K562 (cell line): ENCODE results near the gene TANK. TPM values are rescaled to one million over a fixed set of nuclear protein-coding genes. Genes with fewer than 3 reads are reported as not detected.

Source experiments
- ATAC-seq: fragments of 200-7000 bp; cut with Tn5 transposase; 3 replicates; pipeline ENCODE4 v1.9.1; 2020; ENCODE audit warnings: moderate library complexity
- BruUV-seq: library from RNA; stranded (reverse); fragments of 400-500 nt; replicated peaks from 2 replicates; lab custom pipeline; 2021; lab: Mats Ljungman, UMichigan
- CTCF ChIA-PET: fragments of 300-600 bp; formaldehyde crosslinking; extraction: SDS; loops from one replicate; lab custom pipeline; 2021; ENCODE audit warnings: low intra/inter-chr PET ratio; lab: Yijun Ruan, JAX
- POLR2A ChIA-PET: fragments of 300-600, 350-650 bp; sonication (Branson Sonifier 250); formaldehyde crosslinking; extraction: SDS; loops from one replicate; lab custom pipeline; 2021; ENCODE audit warnings: antibody characterized with exemption, inconsistent platforms; lab: Yijun Ruan, JAX
- DNase-seq, 4 experiments: peaks; one replicate each; pipeline versions ENCODE4 v3.0.0 to v3.0.0-alpha.2; 2011 to 2018; ENCODE audit warnings: low spot score in 3 of 4, mixed read lengths in 3 of 4; ENCODE audit errors: extremely low read depth in 1 of 4
- FAIRE-seq: peaks from 2 replicates; lab custom pipeline; 2011; peaks lifted over from hg19 to GRCh38; lab: Jason Lieb, UNC
- H2AFZ ChIP-seq: 2 replicates; pipeline ENCODE4 v1.6.0; 2011; ENCODE audit warnings: low read depth, low read length, control low read depth, inconsistent platforms
- H3K27ac ChIP-seq: fragments of 200-600 bp; 3 replicates; pipeline ENCODE4 v1.8.0; 2011; ENCODE audit warnings: low read depth, mild to moderate bottlenecking, control low read depth, inconsistent platforms, low read length, moderate library complexity, mixed read lengths; ENCODE audit errors: extremely low read depth
- H3K27me3 ChIP-seq, 2 experiments: fragments of 300-600 bp in 1 of 2; 2 replicates in 1 of 2; 3 replicates in 1 of 2; pipeline versions ENCODE4 v1.6.0 to v1.8.0; 2011; ENCODE audit warnings: inconsistent platforms in 2 of 2, low read length in 2 of 2, mild to moderate bottlenecking in 1 of 2, mixed read lengths in 1 of 2, moderate library complexity in 1 of 2; ENCODE audit not compliant: control insufficient read depth in 2 of 2, insufficient read depth in 2 of 2
- H3K36me3 ChIP-seq: fragments of 300-600 bp; 3 replicates; pipeline ENCODE4 v1.8.0; 2011; ENCODE audit warnings: mild to moderate bottlenecking, low read length, inconsistent platforms; ENCODE audit not compliant: control insufficient read depth, insufficient read depth
- H3K4me1 ChIP-seq, 2 experiments: fragments of 200-600 bp in 1 of 2; replicated peaks in 1 of 2; 2 replicates in 1 of 2; 3 replicates in 1 of 2; pipeline versions ENCODE4 v1.5.1 to v1.8.0; 2011; ENCODE audit warnings: inconsistent platforms in 2 of 2, low read length in 2 of 2, mild to moderate bottlenecking in 1 of 2, mixed read lengths in 1 of 2, moderate library complexity in 1 of 2; ENCODE audit not compliant: control insufficient read depth in 2 of 2, insufficient read depth in 2 of 2
- H3K4me2 ChIP-seq: 2 replicates; pipeline ENCODE4 v1.6.1; 2011; ENCODE audit warnings: low read length, control low read depth, inconsistent platforms, mixed read lengths; ENCODE audit not compliant: insufficient read depth
- H3K4me3 ChIP-seq: fragments of 200-600 bp; sonication (generic), shearing (Covaris generic); 2 replicates; pipeline ENCODE4 v1.5.1; 2016; ENCODE audit warnings: control low read depth, inconsistent platforms
- H3K79me2 ChIP-seq: fragments of 200-600 bp; 3 replicates; pipeline ENCODE4 v1.8.0; 2011; ENCODE audit warnings: low read length, inconsistent platforms; ENCODE audit not compliant: control insufficient read depth, insufficient read depth
- H3K9ac ChIP-seq, 2 experiments: 2 replicates each; pipeline versions ENCODE4 v1.6.0 to v1.6.1; 2011; ENCODE audit warnings: low read depth in 2 of 2, low read length in 2 of 2, control low read depth in 1 of 2, inconsistent platforms in 1 of 2, mild to moderate bottlenecking in 1 of 2, mixed read lengths in 1 of 2; ENCODE audit not compliant: insufficient read depth in 1 of 2
- H3K9me1 ChIP-seq: one replicate; pipeline ENCODE4 v1.6.0; 2011; ENCODE audit warnings: inconsistent platforms, mild to moderate bottlenecking, low read length, moderate library complexity; ENCODE audit not compliant: control insufficient read depth, insufficient read depth
- H3K9me3 ChIP-seq: replicated peaks from 2 replicates; pipeline ENCODE4 v1.5.1; 2011; ENCODE audit warnings: low read depth, low read length, inconsistent platforms; ENCODE audit not compliant: control insufficient read depth, insufficient read depth
- H4K20me1 ChIP-seq: replicated peaks from 2 replicates; pipeline ENCODE4 v1.6.1; 2011; ENCODE audit warnings: low read length, inconsistent platforms, mixed read lengths; ENCODE audit not compliant: control insufficient read depth, insufficient read depth
- ARID2 ChIP-seq: fragments of 450-650 bp; IDR thresholded peaks from 2 replicates; pipeline ENCODE4 v1.6.1; 2017; ENCODE audit warnings: antibody characterized with exemption, mild to moderate bottlenecking
- ATF3 ChIP-seq, 2 experiments: fragments of 450-650 bp in 1 of 2; sonication (generic) in 1 of 2; formaldehyde crosslinking in 1 of 2; IDR thresholded peaks in 1 of 2; conservative IDR thresholded peaks in 1 of 2; 2 replicates each; pipeline versions ENCODE4 v1.6.1 to v1.8.1; 2016 to 2023; ENCODE audit warnings: mild to moderate bottlenecking in 2 of 2, moderate library complexity in 2 of 2, inconsistent platforms in 1 of 2, missing genetic modification reagents in 1 of 2
- CBX3 ChIP-seq, 2 experiments: IDR thresholded peaks; 1 replicate in 1 of 2; 2 replicates in 1 of 2; pipeline ENCODE4 v1.6.1; 2012; ENCODE audit warnings: inconsistent platforms in 2 of 2, low read length in 2 of 2, borderline replicate concordance in 1 of 2, control low read depth in 1 of 2
- ETV6 ChIP-seq, 3 experiments: fragments of 150-350 bp in 1 of 3; sonication (generic) in 1 of 3; formaldehyde crosslinking in 1 of 3; IDR thresholded peaks; 2 replicates each; pipeline versions ENCODE4 v1.6.1 to v1.8.0; 2014 to 2022; ENCODE audit warnings: borderline replicate concordance in 2 of 3, low read depth in 2 of 3, antibody characterized with exemption in 1 of 3, low read length in 1 of 3, mild to moderate bottlenecking in 1 of 3, missing genetic modification reagents in 1 of 3
- LARP7 ChIP-seq: fragments of 450-650 bp; IDR thresholded peaks from 2 replicates; pipeline ENCODE4 v1.6.1; 2016
- MYC ChIP-seq, 2 experiments: fragments of 250-450 bp in 1 of 2; sonication (Bioruptor Pico) in 1 of 2; IDR thresholded peaks; 2 replicates each; pipeline versions ENCODE4 v1.5.1 to v1.6.1; 2012 to 2021; ENCODE audit warnings: low read depth in 2 of 2, borderline replicate concordance in 1 of 2, improper control_type of control experiment in 1 of 2, low read length in 1 of 2, mild to moderate bottlenecking in 1 of 2, moderate library complexity in 1 of 2
- NR2C2 ChIP-seq, 2 experiments: fragments of 200-800 bp in 1 of 2; sonication (Bioruptor generic) in 1 of 2; sonication (generic) in 1 of 2; formaldehyde crosslinking in 1 of 2; IDR thresholded peaks; 2 replicates each; pipeline versions ENCODE4 v1.6.1 to v1.8.0; 2016 to 2022; ENCODE audit warnings: mild to moderate bottlenecking in 1 of 2, missing compliant biosample characterization in 1 of 2, missing genetic modification characterization in 1 of 2, missing genetic modification reagents in 1 of 2
- SIRT6 ChIP-seq: IDR thresholded peaks from one replicate; pipeline ENCODE4 v1.6.1; 2012; ENCODE audit warnings: low read depth, mild to moderate bottlenecking, control low read depth, inconsistent platforms, low read length, moderate library complexity
- SMAD4 ChIP-seq: fragments of 250-450 bp; sonication (Bioruptor Pico); conservative IDR thresholded peaks from 2 replicates; pipeline ENCODE4 v1.8.0; 2021; ENCODE audit warnings: inconsistent platforms, mild to moderate bottlenecking, moderate library complexity
- TBP ChIP-seq: optimal IDR thresholded peaks from 2 replicates; pipeline ENCODE3; 2011; ENCODE audit warnings: low read depth, low read length, improper control_type of control experiment
- TFE3 ChIP-seq: fragments of 450-650 bp; formaldehyde crosslinking; IDR thresholded peaks from 2 replicates; pipeline ENCODE4 v1.4.0; 2020; ENCODE audit warnings: mild to moderate bottlenecking, mixed read lengths
- TOE1 ChIP-seq, 2 experiments: fragments of 450-650 bp in 1 of 2; sonication (generic) in 1 of 2; formaldehyde crosslinking in 1 of 2; IDR thresholded peaks; 2 replicates each; pipeline versions ENCODE4 v1.7.1 to v1.8.0; 2016 to 2022; ENCODE audit warnings: borderline replicate concordance in 2 of 2, mild to moderate bottlenecking in 2 of 2, antibody characterized with exemption in 1 of 2, inconsistent platforms in 1 of 2, low read depth in 1 of 2, missing genetic modification reagents in 1 of 2, moderate library complexity in 1 of 2
- ZNF134 ChIP-seq: fragments of 250-450 bp; sonication (Bioruptor Pico); conservative IDR thresholded peaks from 2 replicates; pipeline ENCODE4 v1.4.0; 2020
- ZNF586 ChIP-seq: fragments of 450-650 bp; formaldehyde crosslinking; conservative IDR thresholded peaks from 2 replicates; pipeline ENCODE4 v1.4.0; 2020; ENCODE audit warnings: mild to moderate bottlenecking, moderate library complexity
- ZNF655 ChIP-seq: fragments of 250-450 bp; sonication (Bioruptor Pico); IDR thresholded peaks from 2 replicates; pipeline ENCODE4 v1.5.0; 2021
- WGBS: fragments of 100-300 bp; shearing (Covaris generic); methylation state at CpG from one replicate; pipeline ENCODE4 v1.1.6; 2016; ENCODE audit warnings: low coverage, mixed read lengths; ENCODE audit not compliant: insufficient coverage; ENCODE audit errors: missing lambda C conversion rate; 5-methylcytosine and 5-hydroxymethylcytosine counted together
- in situ Hi-C: fragments of 300-500 bp; cut with MboI; formaldehyde crosslinking; loops from 4 replicates; pipeline ENCODE4 v1.15.0; 2018; ENCODE audit warnings: inconsistent platforms, mixed read lengths
- intact Hi-C: fragments of 100-400 bp; cut with micrococcal nuclease; formaldehyde crosslinking; loops from 2 replicates; pipeline ENCODE4 v1.14.2; 2022
- polyA plus RNA-seq, 8 experiments: library from polyadenylated mRNA; depleted of rRNA in 4 of 8; stranded (reverse) in 5 of 8; unstranded in 3 of 8; fragments of >200 nt; fragmentation: Nextera tagmentation in 2 of 8; fragmentation: Illumina TruSeq in 1 of 8; extraction: Ambion mirVana in 2 of 8; extraction: Trizol in 1 of 8; gene quantifications; 2 replicates each; pipeline versions ENCODE4 v1.2.1 to v1.2.3, GENCODE V29; 2011 to 2014; ENCODE audit warnings: inconsistent platforms in 1 of 8, missing spikeins in 1 of 8
- total RNA-seq, 7 experiments: library from RNA; depleted of rRNA in 6 of 7; stranded (reverse); fragments of >200 nt in 6 of 7; fragmentation: Illumina TruSeq in 2 of 7; extraction: Trizol in 2 of 7; gene quantifications; 2 replicates each; pipeline versions ENCODE4 v1.2.1 to v1.2.3, GENCODE V29; 2011 to 2021; ENCODE audit warnings: low replicate concordance in 1 of 7

The TANK gene
- total and polyA plus RNA-seq, 9 of the 15 experiments (the other 6 are each of a cell fraction or from before 2014, with no cell fraction given): 43.0 to 91.5 (median 54.4) TPM

GRCh38 chr2:161173541-161174194 is 13.4 kb downstream of the TANK start:
- 44% methylated on average over 2 of the region's 2 CpGs for WGBS
- in situ Hi-C loops: no loop called here
- CTCF ChIA-PET: no interaction called here
- TF ChIP-seq MYC (IDR thresholded peaks at IDR 0.05; ENCODE audit: low read depth, low read length) (0 out of 2 replicates have a peak, but pooled peaks have one; percentile 7), MYC (CRISPR knock-in tag; IDR thresholded peaks at IDR 0.05; ENCODE audit: borderline replicate concordance, low read depth) (no peak), ZNF586 (CRISPR knock-in tag) (no peak), ETV6 (IDR thresholded peaks at IDR 0.05; ENCODE audit: borderline replicate concordance in 1 of 2, low read depth in 2 of 2, low read length in 1 of 2) (0 out of 4 replicates have a peak, but pooled peaks of 1 of the 2 experiments have one; percentile 12), ETV6 (CRISPR knock-in tag; IDR thresholded peaks at IDR 0.05; ENCODE audit: borderline replicate concordance) (no peak), SMAD4 (no peak), ZNF134 (no peak), SIRT6 (no peak), TFE3 (CRISPR knock-in tag) (peak; percentile 93), TOE1 (IDR thresholded peaks at IDR 0.05; ENCODE audit: borderline replicate concordance) (peak; percentile 51; the same call in 1 of the 2 replicates), TOE1 (CRISPR knock-in tag; IDR thresholded peaks at IDR 0.05; ENCODE audit: borderline replicate concordance, low read depth) (no peak), ZNF655 (CRISPR knock-in tag) (no peak), TBP (peak; percentile 37), LARP7 (no peak), ARID2 (no peak), CBX3 (IDR thresholded peaks at IDR 0.05; ENCODE audit: borderline replicate concordance in 1 of 2, low read length in 2 of 2) (no peak; a peak in 1 of 3 replicates), ATF3 (IDR thresholded peaks at IDR 0.05) (no peak), ATF3 (CRISPR knock-in tag; conservative IDR thresholded peaks at IDR 0.05) (no peak), NR2C2 (CRISPR knock-in tag; IDR thresholded peaks at IDR 0.05) (no peak), NR2C2 (tag; IDR thresholded peaks at IDR 0.05) (no peak)

More at GRCh38 chr2:161173541-161174194, 13.4 kb downstream of the TANK start:
- POLR2A ChIA-PET: interaction anchor here (1.1 to 1.9 kb wide), 3 partner anchors 9 to 35 kb away, joined by 3 to 11 read pairs (median 5); no protein-coding TSS in a partner anchor
- H3K27ac ChIP-seq: peak overlapping the region; percentile 90
- H4K20me1 ChIP-seq: no peaks in the 10 kb centered on the region
- H3K4me1 ChIP-seq: peaks cover 0 to 37% of the 10 kb centered on the region in 2 experiments; a peak in 4 of 5 replicates
- BruUV-seq: no TSS peak
- intact Hi-C loops: loop anchor here (1.0 kb wide), 1 partner anchor 13 kb away; the partner anchor contains the start of gene TANK
- no peaks in the 10 kb centered on the region for H3K27me3 ChIP-seq
- peak overlapping the region; percentile 72 for H3K4me2 ChIP-seq
- peaks cover 11% of the 10 kb centered on the region for H3K9me3 ChIP-seq
- DNase-seq (no peak), ATAC-seq (peak; percentile 19), FAIRE-seq (peak; percentile 60)
- peaks cover 75% of the 10 kb centered on the region for H3K79me2 ChIP-seq
- H3K36me3 ChIP-seq: peaks cover 31% of the 10 kb centered on the region
- no peak overlapping the region for H3K4me3 ChIP-seq
- H3K9me1 ChIP-seq: no peaks in the 10 kb centered on the region
- peak overlapping the region; percentile 66 for H2AFZ ChIP-seq
- H3K9ac ChIP-seq: peak overlapping the region in 1 of 2 experiments; percentile 57; a peak in 2 of 4 replicates
